ENCODE data around the gene ZNF341. TPM values are rescaled to one million over a fixed set of nuclear protein-coding genes. Genes with fewer than 3 reads are reported as not detected.

Gene ZNF341
- total and polyA plus RNA-seq, 9 of the 15 experiments (the other 6 are each of a cell fraction or from before 2014, with no cell fraction given), result 0.08 to 2.6 (median 1.0) TPM

- TF ChIP-seq ZNF449 (CRISPR knock-in tag; IDR thresholded peaks at IDR 0.05), result no peak
- no peak for TF ChIP-seq ESRRB (CRISPR knock-in tag; IDR thresholded peaks at IDR 0.05; ENCODE audit: borderline replicate concordance)
- no peak for TF ChIP-seq MBD1 (CRISPR knock-in tag; IDR thresholded peaks at IDR 0.05)
- no peak for TF ChIP-seq IFI16 (CRISPR knock-in tag; IDR thresholded peaks at IDR 0.05)
- no peak for TF ChIP-seq SAFB (IDR thresholded peaks at IDR 0.05; ENCODE audit: borderline replicate concordance, low read depth, low read length)
- TF ChIP-seq TSHZ1 (CRISPR knock-in tag; IDR thresholded peaks at IDR 0.05), result no peak
- no peak for TF ChIP-seq ZBTB7A (IDR thresholded peaks at IDR 0.05; ENCODE audit: borderline replicate concordance, control insufficient read depth, low read depth, low read length)
- TF ChIP-seq DIDO1 (tag; IDR thresholded peaks at IDR 0.05; ENCODE audit: low read depth), result no peak
- TF ChIP-seq ZNF280B (CRISPR knock-in tag; IDR thresholded peaks at IDR 0.05), result no peak
- no peak for TF ChIP-seq SMAD1 (IDR thresholded peaks at IDR 0.05; ENCODE audit: low read depth, low read length, partially characterized antibody)
- no peak; a peak in 1 of 4 replicates for TF ChIP-seq MAZ (CRISPR knock-in tag; conservative IDR thresholded peaks at IDR 0.05 in 1 of 2, IDR thresholded peaks at IDR 0.05 in 1 of 2)
- no peak for TF ChIP-seq DLX4 (CRISPR knock-in tag; IDR thresholded peaks at IDR 0.05)
- TF ChIP-seq ZNF24 (IDR thresholded peaks at IDR 0.05), result no peak
- no peak for TF ChIP-seq E2F8 (IDR thresholded peaks at IDR 0.05; ENCODE audit: low read depth, partially characterized antibody)
Measured at GRCh38 chr20:33688938-33689424, 42.8 kb upstream of the ZNF341 start (continued).

Measured in K562 (cell line).